ENCODE results near the gene SAYSD1. TPM values are rescaled to one million over a fixed set of nuclear protein-coding genes. Genes with fewer than 3 reads are reported as not detected.

SAYSD1 gene
- total RNA-seq, 3 donors from 2014 or later (not counting 1 experiment from before 2014, with no cell fraction given) = 11.3 to 13.1 (median 11.5) TPM

DNA sequence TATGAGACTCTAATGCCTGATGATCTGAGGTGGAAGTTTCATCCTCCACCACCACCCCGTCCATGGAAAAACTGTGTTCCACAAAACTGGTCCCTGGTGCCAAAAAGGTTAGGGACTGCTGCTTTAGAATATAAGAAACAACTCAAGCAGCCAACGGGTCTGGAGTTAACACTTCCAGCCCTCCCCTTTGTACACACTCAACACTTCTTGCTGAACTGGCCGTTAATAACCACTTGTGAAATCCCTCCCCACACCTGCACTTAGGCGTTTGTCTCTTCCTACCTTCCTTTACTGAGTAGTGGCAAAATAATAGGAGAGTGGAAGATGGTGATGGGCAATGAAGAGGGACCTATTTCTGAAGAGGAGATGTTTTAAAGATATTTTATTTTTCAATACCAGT, 10.5 kb downstream of the SAYSD1 start:
- Mint-ChIP-seq H3K4me3 (no peak overlapping the region), H3K27ac (peak overlapping the region in 1 of 2 donors; percentile 38), H3K27me3 (ENCODE audit: low read depth in 2 of 2) (no peaks in the 10 kb centered on the region), H3K9me3 (no peaks in the 10 kb centered on the region), H3K36me3 (peaks cover 10% of the 10 kb centered on the region), H3K4me1 (peaks cover 19 to 44% of the 10 kb centered on the region in 2 donors)
- no peak for DNase-seq
- H3K27me3 ChIP-seq (ENCODE audit: control insufficient read depth, insufficient read depth, low read length) = no peaks in the 10 kb centered on the region
- TF ChIP-seq, protein P1, sequence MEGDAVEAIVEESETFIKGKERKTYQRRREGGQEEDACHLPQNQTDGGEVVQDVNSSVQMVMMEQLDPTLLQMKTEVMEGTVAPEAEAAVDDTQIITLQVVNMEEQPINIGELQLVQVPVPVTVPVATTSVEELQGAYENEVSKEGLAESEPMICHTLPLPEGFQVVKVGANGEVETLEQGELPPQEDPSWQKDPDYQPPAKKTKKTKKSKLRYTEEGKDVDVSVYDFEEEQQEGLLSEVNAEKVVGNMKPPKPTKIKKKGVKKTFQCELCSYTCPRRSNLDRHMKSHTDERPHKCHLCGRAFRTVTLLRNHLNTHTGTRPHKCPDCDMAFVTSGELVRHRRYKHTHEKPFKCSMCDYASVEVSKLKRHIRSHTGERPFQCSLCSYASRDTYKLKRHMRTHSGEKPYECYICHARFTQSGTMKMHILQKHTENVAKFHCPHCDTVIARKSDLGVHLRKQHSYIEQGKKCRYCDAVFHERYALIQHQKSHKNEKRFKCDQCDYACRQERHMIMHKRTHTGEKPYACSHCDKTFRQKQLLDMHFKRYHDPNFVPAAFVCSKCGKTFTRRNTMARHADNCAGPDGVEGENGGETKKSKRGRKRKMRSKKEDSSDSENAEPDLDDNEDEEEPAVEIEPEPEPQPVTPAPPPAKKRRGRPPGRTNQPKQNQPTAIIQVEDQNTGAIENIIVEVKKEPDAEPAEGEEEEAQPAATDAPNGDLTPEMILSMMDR (IDR thresholded peaks at IDR 0.05) = no peak
- intact Hi-C loops (cut with micrococcal nuclease) = loop anchor here (5.0 kb wide), 1 partner anchor 232 kb away; no protein-coding TSS in a partner anchor
- ATAC-seq = no peak
- no peak overlapping the region for H3K4me3 ChIP-seq (ENCODE audit: low read length)
- no peaks in the 10 kb centered on the region for H3K9me3 ChIP-seq (ENCODE audit: control insufficient read depth, insufficient read depth, low read length)
- 60% methylated on average over 3 of the region's 4 CpGs for WGBS (ENCODE audit: insufficient coverage)
- no peak overlapping the region for H3K27ac ChIP-seq (ENCODE audit: low read length)
- no peaks in the 10 kb centered on the region for H3K4me1 ChIP-seq (ENCODE audit: control insufficient read depth, insufficient read depth, low read length)
- peaks cover 16% of the 10 kb centered on the region for H3K36me3 ChIP-seq (ENCODE audit: control insufficient read depth, insufficient read depth, low read length)

GRCh38 chr6:39102821-39103136, 12.2 kb downstream of the SAYSD1 start:
- H3K4me1 ChIP-seq (ENCODE audit: control insufficient read depth, insufficient read depth, low read length) = no peaks in the 10 kb centered on the region
- Mint-ChIP-seq H3K4me1 (peaks cover 19 to 44% of the 10 kb centered on the region in 2 donors), H3K36me3 (peaks cover 10% of the 10 kb centered on the region), H3K27me3 (ENCODE audit: low read depth in 2 of 2) (no peaks in the 10 kb centered on the region), H3K4me3 (no peak overlapping the region), H3K9me3 (no peaks in the 10 kb centered on the region), H3K27ac (no peak overlapping the region)
- ATAC-seq (no peak), DNase-seq (no peak)
- no peak overlapping the region for H3K4me3 ChIP-seq (ENCODE audit: low read length)
- intact Hi-C loops (cut with micrococcal nuclease) = loop anchor here (2.0 to 5.0 kb wide), 2 partner anchors 106 to 230 kb away; no protein-coding TSS in a partner anchor
- no peaks in the 10 kb centered on the region for H3K27me3 ChIP-seq (ENCODE audit: control insufficient read depth, insufficient read depth, low read length)
- 86% methylated on average over 1 of the region's 1 CpG for whole genome bisulfite sequencing (ENCODE audit: insufficient coverage)
- TF ChIP-seq, protein P1 (IDR thresholded peaks at IDR 0.05) = no peak
- H3K9me3 ChIP-seq (ENCODE audit: control insufficient read depth, insufficient read depth, low read length) = no peaks in the 10 kb centered on the region
- no peak overlapping the region for H3K27ac ChIP-seq (ENCODE audit: low read length)
- peaks cover 15% of the 10 kb centered on the region for H3K36me3 ChIP-seq (ENCODE audit: control insufficient read depth, insufficient read depth, low read length)

DNA sequence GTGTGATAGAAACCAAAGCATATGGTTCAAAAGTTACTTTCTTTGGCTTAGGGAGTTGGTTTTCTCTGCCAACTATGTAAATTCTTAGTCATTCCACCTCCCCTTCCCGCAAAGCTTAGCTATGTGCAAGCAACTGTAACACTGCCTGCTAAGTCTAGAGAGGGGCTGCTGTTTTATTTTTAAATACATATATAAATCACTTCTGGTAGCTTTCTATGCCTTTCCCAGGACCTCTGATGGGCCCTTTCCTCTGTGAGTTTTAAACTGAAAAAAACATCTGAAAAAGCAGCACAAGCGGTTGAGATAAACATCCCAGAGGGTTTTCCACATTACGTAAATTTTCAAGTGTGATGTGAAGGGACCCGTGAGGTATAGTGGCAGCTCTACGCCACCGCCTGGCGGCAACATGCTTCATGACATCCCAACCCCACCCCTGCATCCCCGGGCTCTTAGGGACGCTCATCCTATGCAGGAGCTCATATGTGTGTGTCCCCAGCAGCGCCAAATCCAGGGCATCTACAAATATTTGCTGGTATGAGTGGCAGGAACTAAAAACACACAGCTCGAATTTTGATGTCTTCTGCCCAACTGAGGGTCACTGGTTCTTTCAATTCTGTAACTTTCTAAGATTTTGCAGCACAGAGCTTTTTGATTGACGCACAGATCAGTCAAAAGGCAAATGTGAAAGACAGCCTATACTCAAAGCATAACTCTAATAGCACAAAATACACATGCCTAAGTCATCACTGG, 12.7 kb downstream of the SAYSD1 start:
- intact Hi-C loops (cut with micrococcal nuclease) = loop anchor here (2.0 to 5.0 kb wide), 2 partner anchors 105 to 230 kb away; no protein-coding TSS in a partner anchor
- 58% methylated on average over 11 of the region's 12 CpGs for WGBS (ENCODE audit: insufficient coverage)
- ATAC-seq = peak; percentile 56 to 84 (median 82)

More for the DNA sequence above, 12.7 kb downstream of the SAYSD1 start:
- peaks cover 19 to 43% of the 10 kb centered on the region in 2 donors for H3K4me1 Mint-ChIP-seq
- TF ChIP-seq, protein P1 (IDR thresholded peaks at IDR 0.05) = peak; percentile 22
- Histone ChIP-seq H3K4me1 (ENCODE audit: control insufficient read depth, insufficient read depth, low read length) (no peaks in the 10 kb centered on the region), H3K27me3 (ENCODE audit: control insufficient read depth, insufficient read depth, low read length) (no peaks in the 10 kb centered on the region), H3K27ac (ENCODE audit: low read length) (no peak overlapping the region), H3K36me3 (ENCODE audit: control insufficient read depth, insufficient read depth, low read length) (peaks cover 15% of the 10 kb centered on the region), H3K9me3 (ENCODE audit: control insufficient read depth, insufficient read depth, low read length) (no peaks in the 10 kb centered on the region), H3K4me3 (ENCODE audit: low read length) (no peak overlapping the region)
- peak in 1 of 2 donors; percentile 44 for DNase-seq
- no peaks in the 10 kb centered on the region for H3K9me3 Mint-ChIP-seq
- no peaks in the 10 kb centered on the region for H3K27me3 Mint-ChIP-seq (ENCODE audit: low read depth in 2 of 2)
- H3K27ac Mint-ChIP-seq = no peak overlapping the region
- H3K36me3 Mint-ChIP-seq = peaks cover 10% of the 10 kb centered on the region
- no peak overlapping the region for H3K4me3 Mint-ChIP-seq

Measured in natural killer cell (primary cell).